Endothelial cell (in vitro differentiated cells): ENCODE data around the gene NF1. TPM values are rescaled to one million over a fixed set of nuclear protein-coding genes. Genes with fewer than 3 reads are reported as not detected.

Experiments
- DNase-seq: peaks from one replicate; pipeline ENCODE4 v3.0.0; 2021; ENCODE audit warnings: low spot score
- H3K27ac Mint-ChIP-seq: one replicate; pipeline ENCODE4 v1.8.0; 2021; ENCODE audit warnings: mixed read lengths, inconsistent platforms; ENCODE audit not compliant: unreplicated experiment
- H3K27me3 Mint-ChIP-seq: one replicate; pipeline ENCODE4 v1.8.0; 2021; ENCODE audit warnings: mild to moderate bottlenecking, moderate library complexity, mixed read lengths, inconsistent platforms; ENCODE audit not compliant: unreplicated experiment
- H3K36me3 Mint-ChIP-seq: one replicate; pipeline ENCODE4 v1.8.0; 2021; ENCODE audit warnings: mild to moderate bottlenecking, low read depth, mixed read lengths, inconsistent platforms; ENCODE audit not compliant: unreplicated experiment
- H3K4me1 Mint-ChIP-seq: one replicate; pipeline ENCODE4 v1.8.0; 2021; ENCODE audit warnings: mild to moderate bottlenecking, mixed read lengths, inconsistent platforms; ENCODE audit not compliant: unreplicated experiment
- H3K4me3 Mint-ChIP-seq: one replicate; pipeline ENCODE4 v1.8.0; 2021; ENCODE audit warnings: mild to moderate bottlenecking, mixed read lengths, inconsistent platforms; ENCODE audit not compliant: unreplicated experiment
- H3K9me3 Mint-ChIP-seq: one replicate; pipeline ENCODE4 v1.8.0; 2021; ENCODE audit warnings: mixed read lengths, inconsistent platforms; ENCODE audit not compliant: unreplicated experiment
- CTCF ChIP-seq: fragments of 200-600 bp; sonication (generic); IDR thresholded peaks from one replicate; pipeline ENCODE4 v1.5.0; 2021; ENCODE audit warnings: antibody characterized with exemption; ENCODE audit not compliant: unreplicated experiment
- total RNA-seq: library from RNA; stranded (reverse); fragmentation: NEBNext Ultra II Directional; extraction: Animal tissue kit (Norgen Biotek cat#: 25700); gene quantifications from one replicate; pipeline ENCODE4 v1.2.1, GENCODE V29; 2021; ENCODE audit not compliant: unreplicated experiment

The NF1 gene
- total RNA-seq, 1 donor from 2014 or later: 52.7 TPM

- H3K4me3 Mint-ChIP-seq: no peak overlapping the region
Measured at GRCh38 chr17:31272236-31272635, 177.5 kb downstream of the NF1 start.

GRCh38 chr17:31272803-31273202, 178.0 kb downstream of the NF1 start:
- TF ChIP-seq CTCF: no peak
- H3K9me3 Mint-ChIP-seq: no peaks in the 10 kb centered on the region
- no peak overlapping the region for H3K27ac Mint-ChIP-seq
- peaks cover 21% of the 10 kb centered on the region for H3K36me3 Mint-ChIP-seq
- peaks cover 16% of the 10 kb centered on the region for H3K4me1 Mint-ChIP-seq
- no peak for DNase-seq
- no peak overlapping the region for H3K4me3 Mint-ChIP-seq
- no peaks in the 10 kb centered on the region for H3K27me3 Mint-ChIP-seq

More at GRCh38 chr17:31272236-31272635, 177.5 kb downstream of the NF1 start:
- peaks cover 16% of the 10 kb centered on the region for H3K4me1 Mint-ChIP-seq
- H3K27ac Mint-ChIP-seq: no peak overlapping the region
- no peaks in the 10 kb centered on the region for H3K9me3 Mint-ChIP-seq
- no peak for DNase-seq
- no peaks in the 10 kb centered on the region for H3K27me3 Mint-ChIP-seq
- H3K36me3 Mint-ChIP-seq: peaks cover 26% of the 10 kb centered on the region
- no peak for TF ChIP-seq CTCF

GRCh38 chr17:31273516-31273915, 178.7 kb downstream of the NF1 start:
- TF ChIP-seq CTCF: no peak
- H3K4me1 Mint-ChIP-seq: peaks cover 16% of the 10 kb centered on the region
- H3K4me3 Mint-ChIP-seq: no peak overlapping the region
- H3K27ac Mint-ChIP-seq: no peak overlapping the region
- no peaks in the 10 kb centered on the region for H3K27me3 Mint-ChIP-seq
- no peaks in the 10 kb centered on the region for H3K9me3 Mint-ChIP-seq
- peaks cover 17% of the 10 kb centered on the region for H3K36me3 Mint-ChIP-seq
- DNase-seq: no peak

GRCh38 chr17:31274252-31274651, 179.5 kb downstream of the NF1 start:
- peaks cover 12% of the 10 kb centered on the region for H3K4me1 Mint-ChIP-seq
- peaks cover 13% of the 10 kb centered on the region for H3K36me3 Mint-ChIP-seq
- TF ChIP-seq CTCF: no peak
- DNase-seq: no peak
- H3K9me3 Mint-ChIP-seq: no peaks in the 10 kb centered on the region
- H3K27me3 Mint-ChIP-seq: no peaks in the 10 kb centered on the region
- no peak overlapping the region for H3K4me3 Mint-ChIP-seq
- H3K27ac Mint-ChIP-seq: peak overlapping the region; percentile 54

GRCh38 chr17:31275116-31275515, 180.3 kb downstream of the NF1 start:
- no peak for TF ChIP-seq CTCF
- no peak for DNase-seq
- no peak overlapping the region for H3K27ac Mint-ChIP-seq
- no peaks in the 10 kb centered on the region for H3K9me3 Mint-ChIP-seq
- H3K36me3 Mint-ChIP-seq: peaks cover 8% of the 10 kb centered on the region
- no peaks in the 10 kb centered on the region for H3K27me3 Mint-ChIP-seq
- H3K4me1 Mint-ChIP-seq: peaks cover 6% of the 10 kb centered on the region
- H3K4me3 Mint-ChIP-seq: no peak overlapping the region
